Brain microvascular endothelial cell (primary cell): ENCODE results near the gene CCL1.

Experiments used
- DNase-seq: peaks from one replicate; pipeline ENCODE4 v3.0.0-alpha.2; 2020
- H3K27ac ChIP-seq: fragments of 250-450 bp; sonication (Bioruptor Pico); 2 replicates; pipeline ENCODE4 v1.5.1; 2020; ENCODE audit warnings: mild to moderate bottlenecking, moderate library complexity
- H3K27me3 ChIP-seq: fragments of 250-450 bp; sonication (Bioruptor Pico); replicated peaks from 2 replicates; pipeline ENCODE4 v1.5.1; 2020; ENCODE audit warnings: mild to moderate bottlenecking
- H3K36me3 ChIP-seq: fragments of 250-450 bp; sonication (Bioruptor Pico); replicated peaks from 2 replicates; pipeline ENCODE4 v1.5.1; 2020; ENCODE audit warnings: mild to moderate bottlenecking
- H3K4me3 ChIP-seq: 2 replicates; pipeline ENCODE4 v1.5.1; 2011; ENCODE audit warnings: low read depth, mild to moderate bottlenecking, control low read depth, low read length, moderate library complexity
- CTCF ChIP-seq: IDR thresholded peaks from 2 replicates; pipeline ENCODE4 v1.5.1; 2011; ENCODE audit warnings: low read depth, mild to moderate bottlenecking, moderate library complexity, low read length, control low read depth, inconsistent platforms; ENCODE audit errors: missing control alignments
- in situ Hi-C: cut with HindIII; loops from 2 replicates; pipeline ENCODE4 v1.10.0; 2017; ENCODE audit warnings: low sequenced_read_pairs, low pct_ligation_motif_present

Gene CCL1

GRCh38 chr17:34368946-34369500 is 6.0 kb upstream of the CCL1 start:
- TF ChIP-seq CTCF = no peak
- H3K4me3 ChIP-seq = no peak overlapping the region
- in situ Hi-C loops = loop anchor here (25.0 kb wide), 1 partner anchor 182 kb away; no protein-coding TSS in a partner anchor
- no peak for DNase-seq
- H3K27ac ChIP-seq = no peak overlapping the region
- H3K36me3 ChIP-seq = no peaks in the 10 kb centered on the region
- no peaks in the 10 kb centered on the region for H3K27me3 ChIP-seq

- H3K27me3 ChIP-seq = no peaks in the 10 kb centered on the region
- in situ Hi-C loops = loop anchor here (25.0 kb wide), 1 partner anchor 181 kb away; no protein-coding TSS in a partner anchor
- no peak for TF ChIP-seq CTCF
- no peak overlapping the region for H3K4me3 ChIP-seq
- H3K36me3 ChIP-seq = no peaks in the 10 kb centered on the region
- DNase-seq = no peak
- no peak overlapping the region for H3K27ac ChIP-seq
Measured at GRCh38 chr17:34368196-34368945, 5.3 kb upstream of the CCL1 start.

- no peak for DNase-seq
- in situ Hi-C loops = loop anchor here (25.0 kb wide), 1 partner anchor 180 kb away; no protein-coding TSS in a partner anchor
- Histone ChIP-seq H3K27me3 (no peaks in the 10 kb centered on the region), H3K4me3 (no peak overlapping the region), H3K27ac (no peak overlapping the region), H3K36me3 (no peaks in the 10 kb centered on the region)
- TF ChIP-seq CTCF = no peak
Measured at GRCh38 chr17:34367486-34368195, 4.6 kb upstream of the CCL1 start.

- DNase-seq = no peak
- no peak overlapping the region for H3K27ac ChIP-seq
- H3K36me3 ChIP-seq = no peaks in the 10 kb centered on the region
- TF ChIP-seq CTCF = no peak
- H3K27me3 ChIP-seq = no peaks in the 10 kb centered on the region
- H3K4me3 ChIP-seq = no peak overlapping the region
- in situ Hi-C loops = loop anchor here (25.0 kb wide), 1 partner anchor 179 kb away; no protein-coding TSS in a partner anchor
Measured at GRCh38 chr17:34366529-34367107, 3.6 kb upstream of the CCL1 start.

GRCh38 chr17:34366010-34366409 is 3.0 kb upstream of the CCL1 start:
- H3K36me3 ChIP-seq = no peaks in the 10 kb centered on the region
- in situ Hi-C loops = loop anchor here (25.0 kb wide), 1 partner anchor 179 kb away; no protein-coding TSS in a partner anchor
- H3K27ac ChIP-seq = no peak overlapping the region
- no peak overlapping the region for H3K4me3 ChIP-seq
- no peak for DNase-seq
- no peak for TF ChIP-seq CTCF
- no peaks in the 10 kb centered on the region for H3K27me3 ChIP-seq
